Measurements from ENCODE around the gene IQUB.
A peak's percentile ranks its signal among the peaks of the same experiment; 100 is the strongest.
"Not testable (repeated sequence)": the region's sequence is repeated elsewhere in the genome, so short reads cannot be mapped to it uniquely, and the experiment has no call there.

The IQUB gene

GRCh38 chr7:123557398-123558288 is 23.2 kb upstream of the IQUB start, which contains the start of gene NDUFA5:
TSS of gene NDUFA5 (minus strand) at chr7:123557818. CDS start at chr7:123557795, 23 bp downstream.
- Mint-ChIP-seq H3K36me3 (peaks cover 7 to 12% of the 10 kb centered on the region in 2 donors), H3K9me3 (peaks cover 0 to 4% of the 10 kb centered on the region in 2 donors), H3K27me3 (peaks cover 6 to 15% of the 10 kb centered on the region in 2 donors), H3K4me1 (peaks cover 14 to 19% of the 10 kb centered on the region in 2 donors), H3K27ac (no peak within 1 kb of the TSS), H3K4me3 (no peak within 1 kb of the TSS)
- DNase-seq, result peak; percentile 97
- peak; percentile 99 for ATAC-seq (replicated peaks)

GRCh38 chr7:123557016-123557397 is 22.6 kb upstream of the IQUB start:
- Mint-ChIP-seq H3K36me3 (peaks cover 10 to 16% of the 10 kb centered on the region in 2 donors), H3K4me1 (peaks cover 14 to 19% of the 10 kb centered on the region in 2 donors), H3K4me3 (no peak overlapping the region), H3K27me3 (peaks cover 6 to 14% of the 10 kb centered on the region in 2 donors), H3K9me3 (peaks cover 0 to 4% of the 10 kb centered on the region in 2 donors), H3K27ac (no peak overlapping the region)
- no peak for ATAC-seq (replicated peaks)
- no peak for DNase-seq

GRCh38 chr7:123555484-123555883 is 21.1 kb upstream of the IQUB start:
- ATAC-seq (replicated peaks), result no peak
- Mint-ChIP-seq H3K27me3 (peaks cover 0 to 5% of the 10 kb centered on the region in 2 donors), H3K4me3 (no peak overlapping the region), H3K4me1 (peaks cover 14 to 24% of the 10 kb centered on the region in 2 donors), H3K9me3 (peaks cover 0 to 4% of the 10 kb centered on the region in 2 donors), H3K36me3 (peaks cover 13 to 18% of the 10 kb centered on the region in 2 donors), H3K27ac (no peak overlapping the region)
- DNase-seq, result no peak

GRCh38 chr7:123553159-123553558 is 18.8 kb upstream of the IQUB start:
- Mint-ChIP-seq H3K27me3 (no peaks in the 10 kb centered on the region), H3K4me1 (peaks cover 19 to 29% of the 10 kb centered on the region in 2 donors), H3K9me3 (peaks cover 0 to 4% of the 10 kb centered on the region in 2 donors), H3K36me3 (peaks cover 21 to 33% of the 10 kb centered on the region in 2 donors), H3K4me3 (no peak overlapping the region), H3K27ac (peak overlapping the region; percentile 42)
- no peak for ATAC-seq (replicated peaks)
- DNase-seq, result no peak

- no peak overlapping the region for H3K27ac Mint-ChIP-seq
- H3K4me3 Mint-ChIP-seq, result no peak overlapping the region
- H3K36me3 Mint-ChIP-seq, result peaks cover 22 to 34% of the 10 kb centered on the region in 2 donors
- no peak for DNase-seq
- H3K9me3 Mint-ChIP-seq, result peaks cover 0 to 4% of the 10 kb centered on the region in 2 donors
- ATAC-seq (replicated peaks), result no peak
- no peaks in the 10 kb centered on the region for H3K27me3 Mint-ChIP-seq
- peaks cover 18 to 29% of the 10 kb centered on the region in 2 donors for H3K4me1 Mint-ChIP-seq
Observed at GRCh38 chr7:123552641-123553040, 18.2 kb upstream of the IQUB start.

GRCh38 chr7:123552134-123552533 is 17.7 kb upstream of the IQUB start:
- H3K9me3 Mint-ChIP-seq; H3K4me3 Mint-ChIP-seq; H3K27me3 Mint-ChIP-seq; H3K27ac Mint-ChIP-seq; DNase-seq; ATAC-seq (replicated peaks): not testable (repeated sequence)
- Mint-ChIP-seq H3K36me3 (peaks cover 26 to 38% of the 10 kb centered on the region in 2 donors), H3K4me1 (peaks cover 22 to 34% of the 10 kb centered on the region in 2 donors)

- no peak for ATAC-seq (replicated peaks)
- H3K4me3 Mint-ChIP-seq, result no peak overlapping the region
- H3K9me3 Mint-ChIP-seq, result peaks cover 0 to 4% of the 10 kb centered on the region in 2 donors
- H3K4me1 Mint-ChIP-seq, result peaks cover 22 to 32% of the 10 kb centered on the region in 2 donors
- no peak for DNase-seq
- no peak overlapping the region for H3K27ac Mint-ChIP-seq
- peaks cover 27 to 45% of the 10 kb centered on the region in 2 donors for H3K36me3 Mint-ChIP-seq
- H3K27me3 Mint-ChIP-seq, result no peaks in the 10 kb centered on the region
Observed at GRCh38 chr7:123548406-123548805, 14.0 kb upstream of the IQUB start.

- H3K27ac Mint-ChIP-seq, result no peak overlapping the region
- peaks cover 4 to 6% of the 10 kb centered on the region in 2 donors for H3K36me3 Mint-ChIP-seq
- ATAC-seq (replicated peaks), result no peak
- peaks cover 0 to 2% of the 10 kb centered on the region in 2 donors for H3K4me1 Mint-ChIP-seq
- no peaks in the 10 kb centered on the region for H3K9me3 Mint-ChIP-seq
- H3K4me3 Mint-ChIP-seq, result no peak overlapping the region
- H3K27me3 Mint-ChIP-seq, result no peaks in the 10 kb centered on the region
- DNase-seq, result no peak
Observed at GRCh38 chr7:123539871-123540270, 5.5 kb upstream of the IQUB start.

- Mint-ChIP-seq H3K4me1 (peaks cover 4 to 7% of the 10 kb centered on the region in 2 donors), H3K36me3 (peaks cover 4 to 6% of the 10 kb centered on the region in 2 donors), H3K27ac (no peak overlapping the region), H3K9me3 (no peaks in the 10 kb centered on the region), H3K27me3 (peaks cover 0 to 6% of the 10 kb centered on the region in 2 donors), H3K4me3 (no peak overlapping the region)
- DNase-seq (no peak), ATAC-seq (replicated peaks) (no peak)
Observed at GRCh38 chr7:123538897-123539296, 4.5 kb upstream of the IQUB start.

- peaks cover 10 to 12% of the 10 kb centered on the region in 2 donors for H3K4me1 Mint-ChIP-seq
- H3K36me3 Mint-ChIP-seq, result peaks cover 4 to 6% of the 10 kb centered on the region in 2 donors
- H3K4me3 Mint-ChIP-seq, result no peak overlapping the region
- H3K9me3 Mint-ChIP-seq, result no peaks in the 10 kb centered on the region
- H3K27me3 Mint-ChIP-seq, result peaks cover 5 to 13% of the 10 kb centered on the region in 2 donors
- no peak overlapping the region for H3K27ac Mint-ChIP-seq
- ATAC-seq (replicated peaks) (no peak), DNase-seq (no peak)
Observed at GRCh38 chr7:123538189-123538714, 3.9 kb upstream of the IQUB start.

GRCh38 chr7:123537026-123537642 is 2.7 kb upstream of the IQUB start:
- Mint-ChIP-seq H3K36me3 (peaks cover 4 to 6% of the 10 kb centered on the region in 2 donors), H3K27ac (no peak overlapping the region)

GRCh38 chr7:123535517-123535916 is 1.1 kb upstream of the IQUB start:
- Mint-ChIP-seq H3K36me3 (peaks cover 0 to 3% of the 10 kb centered on the region in 2 donors), H3K9me3 (no peaks in the 10 kb centered on the region), H3K27me3 (peaks cover 17 to 20% of the 10 kb centered on the region in 2 donors), H3K27ac (no peak overlapping the region), H3K4me1 (peaks cover 14 to 15% of the 10 kb centered on the region in 2 donors), H3K4me3 (no peak overlapping the region)
- ATAC-seq (replicated peaks) (no peak), DNase-seq (no peak)

More at GRCh38 chr7:123537026-123537642, 2.7 kb upstream of the IQUB start:
- DNase-seq (no peak), ATAC-seq (replicated peaks) (no peak)
- Mint-ChIP-seq H3K4me1 (peaks cover 14 to 15% of the 10 kb centered on the region in 2 donors), H3K4me3 (no peak overlapping the region), H3K9me3 (no peaks in the 10 kb centered on the region), H3K27me3 (peaks cover 10 to 14% of the 10 kb centered on the region in 2 donors)

GRCh38 chr7:123533929-123534382 is 439 bp downstream of the IQUB start:
- peak overlapping the region; percentile 88 to 99 for H3K4me3 Mint-ChIP-seq
- H3K36me3 Mint-ChIP-seq, result no peaks in the 10 kb centered on the region
- no peaks in the 10 kb centered on the region for H3K9me3 Mint-ChIP-seq
- H3K4me1 Mint-ChIP-seq, result peaks cover 14 to 15% of the 10 kb centered on the region in 2 donors
- DNase-seq (no peak), ATAC-seq (replicated peaks) (peak; percentile 15 to 27)
- no peak overlapping the region for H3K27ac Mint-ChIP-seq
- peaks cover 17 to 21% of the 10 kb centered on the region in 2 donors for H3K27me3 Mint-ChIP-seq

GRCh38 chr7:123533553-123533917 is 860 bp downstream of the IQUB start:
- H3K4me3 Mint-ChIP-seq, result peak overlapping the region; percentile 54 to 99
- DNase-seq (no peak), ATAC-seq (replicated peaks) (no peak)
- no peaks in the 10 kb centered on the region for H3K36me3 Mint-ChIP-seq
- H3K9me3 Mint-ChIP-seq, result no peaks in the 10 kb centered on the region
- peaks cover 14 to 15% of the 10 kb centered on the region in 2 donors for H3K4me1 Mint-ChIP-seq
- peaks cover 17 to 21% of the 10 kb centered on the region in 2 donors for H3K27me3 Mint-ChIP-seq
- no peak overlapping the region for H3K27ac Mint-ChIP-seq

Measured in stimulated activated naive B cell treated with anti-CD40 and anti-IgM and Interleukin-4, amounts not matched to agents 10 μg/mL and 1 μg/mL and 100 μg/mL, for 72 hours (primary cell).